Body of pancreas (tissue), 4 donors: ENCODE measurements around the gene FAM120B. TPM values are rescaled to one million over a fixed set of nuclear protein-coding genes. Genes with fewer than 3 reads are reported as not detected.
"Not testable (repeated sequence)": the region's sequence is repeated elsewhere in the genome, so short reads cannot be mapped to it uniquely, and the experiment has no call there.

Source experiments
- ATAC-seq: fragments of 150-250 bp; one replicate; pipeline ENCODE4 v1.9.1; 2016
- DNase-seq, 4 donors: peaks; one replicate each; pipeline ENCODE4 v3.0.0-alpha.2; 2019
- H3K27ac ChIP-seq, 4 donors: fragments of 200-600 bp; sonication (generic); 1 replicate in 3 of 4; 2 replicates in 1 of 4; pipeline versions ENCODE4 v1.5.1 to v1.6.1; 2016 to 2019; ENCODE audit warnings: mild to moderate bottlenecking in 1 of 4, mixed read lengths in 1 of 4, moderate library complexity in 1 of 4
- H3K27me3 ChIP-seq, 2 donors: fragments of 200-600 bp; sonication (generic); one replicate each; pipeline ENCODE4 v1.6.0; 2016; ENCODE audit warnings: mild to moderate bottlenecking in 1 of 2
- H3K36me3 ChIP-seq, 2 donors: fragments of 200-600 bp; sonication (generic); replicated peaks in 1 of 2; 2 replicates each; pipeline ENCODE4 v1.5.1; 2016; ENCODE audit warnings: low read depth in 2 of 2; ENCODE audit not compliant: insufficient read depth in 1 of 2
- H3K4me1 ChIP-seq: fragments of 200-600 bp; sonication (generic); one replicate; pipeline ENCODE4 v1.6.0; 2016
- H3K4me3 ChIP-seq, 2 donors: fragments of 200-600 bp; sonication (generic); 1 replicate in 1 of 2; 2 replicates in 1 of 2; pipeline ENCODE4 v1.5.1; 2016 to 2019
- H3K9me3 ChIP-seq, 3 donors: fragments of 200-600 bp; sonication (generic); 1 replicate in 2 of 3; 2 replicates in 1 of 3; pipeline ENCODE4 v1.5.1; 2016
- POLR2A ChIP-seq, 3 donors: fragments of 450-650 bp; IDR thresholded peaks; one replicate each; pipeline ENCODE4 v1.6.1; 2016; ENCODE audit warnings: antibody characterized with exemption in 3 of 3, mild to moderate bottlenecking in 2 of 3
- WGBS, 2 donors: methylation state at CpG; one replicate each; pipeline ENCODE4 v1.1.5; 2017; 5-methylcytosine and 5-hydroxymethylcytosine counted together
- intact Hi-C: fragments of 100-400 bp; cut with DNase I; formaldehyde crosslinking; loops from one replicate; pipeline ENCODE4 v1.15.1; 2023
- total RNA-seq, 2 donors: library from RNA; depleted of rRNA; stranded (reverse); fragments of >200 nt; gene quantifications; one replicate each; pipeline ENCODE4 v1.1.0, GENCODE V29; 2016
- TF ChIP-seq, protein P1 (sequence below), 7 experiments: fragments of 450-650 bp in 4 of 7; fragments of 200-600 bp in 3 of 7; sonication (generic) in 3 of 7; IDR thresholded peaks; one replicate each; pipeline ENCODE4 v1.5.1; 2016 to 2019; ENCODE audit warnings: antibody characterized with exemption in 7 of 7

FAM120B gene
- total RNA-seq, 2 donors from 2014 or later: 15.6 to 29.0 TPM

GRCh38 chr6:170405311-170405975 lies 98.9 kb downstream of the FAM120B start:
- Histone ChIP-seq H3K27ac (no peak overlapping the region), H3K9me3 (no peaks in the 10 kb centered on the region), H3K36me3 (peaks cover 0 to 14% of the 10 kb centered on the region in 2 donors), H3K4me3 (no peak overlapping the region), H3K4me1 (no peaks in the 10 kb centered on the region), H3K27me3 (no peaks in the 10 kb centered on the region)
- 83 to 87% methylated on average over 8 of the region's 8 CpGs for WGBS, 2 donors
- ATAC-seq (no peak), DNase-seq (no peak)
- TF ChIP-seq POLR2A (IDR thresholded peaks at IDR 0.05): no peak
- TF ChIP-seq, protein P1, sequence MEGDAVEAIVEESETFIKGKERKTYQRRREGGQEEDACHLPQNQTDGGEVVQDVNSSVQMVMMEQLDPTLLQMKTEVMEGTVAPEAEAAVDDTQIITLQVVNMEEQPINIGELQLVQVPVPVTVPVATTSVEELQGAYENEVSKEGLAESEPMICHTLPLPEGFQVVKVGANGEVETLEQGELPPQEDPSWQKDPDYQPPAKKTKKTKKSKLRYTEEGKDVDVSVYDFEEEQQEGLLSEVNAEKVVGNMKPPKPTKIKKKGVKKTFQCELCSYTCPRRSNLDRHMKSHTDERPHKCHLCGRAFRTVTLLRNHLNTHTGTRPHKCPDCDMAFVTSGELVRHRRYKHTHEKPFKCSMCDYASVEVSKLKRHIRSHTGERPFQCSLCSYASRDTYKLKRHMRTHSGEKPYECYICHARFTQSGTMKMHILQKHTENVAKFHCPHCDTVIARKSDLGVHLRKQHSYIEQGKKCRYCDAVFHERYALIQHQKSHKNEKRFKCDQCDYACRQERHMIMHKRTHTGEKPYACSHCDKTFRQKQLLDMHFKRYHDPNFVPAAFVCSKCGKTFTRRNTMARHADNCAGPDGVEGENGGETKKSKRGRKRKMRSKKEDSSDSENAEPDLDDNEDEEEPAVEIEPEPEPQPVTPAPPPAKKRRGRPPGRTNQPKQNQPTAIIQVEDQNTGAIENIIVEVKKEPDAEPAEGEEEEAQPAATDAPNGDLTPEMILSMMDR (IDR thresholded peaks at IDR 0.05): no peak
- intact Hi-C loops: no loop called here

GRCh38 chr6:170407200-170407599 lies 100.6 kb downstream of the FAM120B start:
- H3K9me3 ChIP-seq: no peaks in the 10 kb centered on the region
- no peaks in the 10 kb centered on the region for H3K4me1 ChIP-seq
- H3K27ac ChIP-seq: no peak overlapping the region
- intact Hi-C loops: no loop called here
- peaks cover 0 to 14% of the 10 kb centered on the region in 2 donors for H3K36me3 ChIP-seq
- TF ChIP-seq POLR2A (IDR thresholded peaks at IDR 0.05): no peak
- TF ChIP-seq, protein P1 (IDR thresholded peaks at IDR 0.05): no peak
- ATAC-seq (peak; percentile 38), DNase-seq (peak in 3 of 4 donors; percentile 41 to 60 (median 53))
- no peaks in the 10 kb centered on the region for H3K27me3 ChIP-seq
- 51 to 68% methylated on average over 8 to 13 of the region's 13 CpGs for WGBS, 2 donors
- H3K4me3 ChIP-seq: no peak overlapping the region

DNA sequence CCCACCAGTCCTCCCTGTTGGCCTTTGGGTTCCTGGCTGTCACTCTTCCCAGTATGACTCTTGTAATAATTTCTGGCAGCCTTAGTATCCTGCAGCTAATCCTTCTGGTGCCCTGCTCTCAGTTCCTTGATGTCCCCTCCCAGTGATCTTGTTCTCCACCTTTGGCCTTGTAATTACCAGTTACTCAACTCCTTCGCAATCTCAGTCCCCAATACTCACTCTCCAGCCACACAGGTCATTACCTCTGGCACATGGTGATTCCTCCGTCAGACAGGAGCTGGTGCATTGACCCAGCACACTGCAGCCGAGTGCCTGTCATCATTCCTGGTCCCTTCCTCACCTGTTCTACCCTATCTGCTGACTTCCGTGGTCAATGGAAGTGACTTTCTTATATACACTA lies 101.4 kb downstream of the FAM120B start:
- no peak for DNase-seq
- TF ChIP-seq, protein P1 (IDR thresholded peaks at IDR 0.05): no peak
- no peak for TF ChIP-seq POLR2A (IDR thresholded peaks at IDR 0.05)
- no peak overlapping the region for H3K4me3 ChIP-seq
- no peak overlapping the region for H3K27ac ChIP-seq
- H3K4me1 ChIP-seq: no peaks in the 10 kb centered on the region
- 90 to 96% methylated on average over 4 of the region's 4 CpGs for WGBS, 2 donors
- ATAC-seq: no peak
- intact Hi-C loops: no loop called here
- H3K9me3 ChIP-seq: no peaks in the 10 kb centered on the region
- H3K36me3 ChIP-seq: peaks cover 0 to 14% of the 10 kb centered on the region in 2 donors
- H3K27me3 ChIP-seq: no peaks in the 10 kb centered on the region

DNA sequence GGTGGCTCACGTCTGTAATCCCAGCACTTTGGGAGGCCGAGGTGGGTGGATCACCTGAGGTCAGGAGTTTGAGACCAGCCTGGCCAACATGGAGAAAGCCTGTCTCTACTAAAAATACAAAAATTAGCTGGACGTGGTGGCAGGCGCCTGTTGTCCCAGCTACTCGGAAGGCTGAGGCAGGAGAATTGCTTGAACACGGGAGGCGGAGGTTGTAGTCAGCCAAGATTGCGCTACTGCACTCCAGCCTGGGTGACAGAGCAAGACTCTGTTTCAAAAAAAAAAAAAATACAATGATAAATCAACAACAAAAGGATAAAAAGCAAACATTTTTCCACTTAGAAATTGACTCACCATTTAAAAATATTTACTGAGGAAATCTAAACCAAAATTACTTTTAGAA lies 103.2 kb downstream of the FAM120B start:
- intact Hi-C loops, H3K36me3 ChIP-seq, H3K4me3 ChIP-seq, H3K27me3 ChIP-seq, DNase-seq, H3K4me1 ChIP-seq, H3K27ac ChIP-seq, H3K9me3 ChIP-seq, ATAC-seq: not testable (repeated sequence)
- WGBS, 2 donors: 87 to 90% methylated on average over 8 of the region's 8 CpGs

DNA sequence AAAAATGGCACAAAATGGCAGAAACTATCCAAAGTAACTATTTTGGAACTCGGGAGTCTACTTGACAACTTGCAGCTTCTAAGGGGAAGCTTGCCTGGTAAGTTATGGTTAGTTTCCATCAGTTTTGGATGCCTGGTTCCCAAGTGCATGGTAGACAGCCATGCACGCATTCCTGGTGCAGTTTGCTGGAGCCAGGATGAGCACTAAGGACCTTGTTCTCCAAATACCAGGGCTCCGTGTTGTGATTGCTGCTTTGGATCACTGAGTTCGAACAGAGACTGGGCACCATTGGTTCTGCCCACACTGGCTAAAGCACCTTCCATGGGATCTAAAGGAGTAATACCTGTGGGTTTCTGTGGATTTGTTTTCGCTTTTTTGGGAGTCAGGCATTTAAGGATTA lies 103.7 kb downstream of the FAM120B start:
- no peak overlapping the region for H3K27ac ChIP-seq
- WGBS, 2 donors: 83% methylated on average over 5 of the region's 5 CpGs
- peaks cover 0 to 5% of the 10 kb centered on the region in 2 donors for H3K36me3 ChIP-seq
- TF ChIP-seq, protein P1 (IDR thresholded peaks at IDR 0.05): no peak
- TF ChIP-seq POLR2A (IDR thresholded peaks at IDR 0.05): no peak
- no peaks in the 10 kb centered on the region for H3K4me1 ChIP-seq
- H3K9me3 ChIP-seq: peaks cover 0 to 4% (median 0%) of the 10 kb centered on the region in 3 donors
- DNase-seq (no peak), ATAC-seq (no peak)
- no peaks in the 10 kb centered on the region for H3K27me3 ChIP-seq
- H3K4me3 ChIP-seq: no peak overlapping the region
- intact Hi-C loops: no loop called here
